Psoas muscle (tissue), 8 donors: ENCODE results near the gene OARD1. TPM values are rescaled to one million over a fixed set of nuclear protein-coding genes. Genes with fewer than 3 reads are reported as not detected.

ENCODE experiments used
- ATAC-seq, 4 donors: fragments of 200-7000 bp; cut with Tn5 transposase; one replicate each; pipeline ENCODE4 v1.9.1; 2020; ENCODE audit warnings: moderate library complexity in 3 of 4, mild to moderate bottlenecking in 2 of 4
- DNase-seq, 2 donors: peaks; one replicate each; pipeline ENCODE4 v3.0.0-alpha.2; 2020
- H3K27ac ChIP-seq: fragments of 200-600 bp; one replicate; pipeline ENCODE4 v1.8.0; 2022
- H3K27me3 ChIP-seq, 3 donors: fragments of 200-600 bp in 1 of 3; one replicate each; pipeline versions ENCODE4 v1.6.1 to v1.8.0; 2013 to 2022; ENCODE audit warnings: low read length in 2 of 3, mild to moderate bottlenecking in 2 of 3, moderate library complexity in 1 of 3; ENCODE audit not compliant: insufficient read depth in 3 of 3
- H3K36me3 ChIP-seq, 2 donors: fragments of 200-600 bp in 1 of 2; one replicate each; pipeline versions ENCODE4 v1.6.1 to v1.8.0; 2013 to 2022; ENCODE audit warnings: low read depth in 1 of 2, mild to moderate bottlenecking in 1 of 2, moderate library complexity in 1 of 2; ENCODE audit not compliant: insufficient read depth in 1 of 2
- H3K4me1 ChIP-seq: fragments of 200-600 bp; one replicate; pipeline ENCODE4 v1.8.0; 2022
- H3K4me3 ChIP-seq: fragments of 200-600 bp; one replicate; pipeline ENCODE4 v1.8.0; 2022; ENCODE audit warnings: mild to moderate bottlenecking
- H3K9me3 ChIP-seq: fragments of 200-600 bp; one replicate; pipeline ENCODE4 v1.8.0; 2022
- CTCF ChIP-seq: fragments of 200-600 bp; IDR thresholded peaks from one replicate; pipeline ENCODE4 v1.8.0; 2022; ENCODE audit warnings: antibody characterized with exemption
- WGBS, 3 donors: extraction: QIAGEN DNeasy Blood & Tissue Kit; methylation state at CpG; one replicate each; pipeline versions ENCODE4 v1.1.6 to v1.1.7; 2013; 5-methylcytosine and 5-hydroxymethylcytosine counted together
- intact Hi-C, 2 donors: fragments of 100-400 bp; cut with DNase I; formaldehyde crosslinking; loops; one replicate each; pipeline versions ENCODE4 v1.11.0 to v1.14.2; 2022
- polyA plus RNA-seq, 3 donors: library from polyadenylated mRNA; stranded (reverse); fragments of 200-250 nt; gene quantifications; one replicate each; pipeline ENCODE4 v1.2.3, GENCODE V29; 2013
- total RNA-seq, 4 donors: library from RNA; stranded (reverse); fragmentation: NEBNext Ultra II Directional in 2 of 4; extraction: Animal tissue kit (Norgen Biotek cat#: 25700) in 2 of 4; gene quantifications; one replicate each; pipeline versions ENCODE4 v1.2.1 to v1.2.4, GENCODE V29; 2021 to 2023
- donor health status: healthy with polysubstance abuse.
- donor health status: DM: no; HTN: no; CAD: no; lungs with moderate emphysema.
- donor health status: Bipolar disorder and iron deficiency.
- donor health status: healthy.
- donor health status: DM: yes; HTN: yes; CAD: no.
- donor health status: DM: no; HTN: no; CAD: no.
- donor health status: DM: no; HTN: no; CAD: no.
- donor health status: DM: yes; HTN: yes; CAD: no.

Gene OARD1
- total and polyA plus RNA-seq, 7 donors = 13.5 to 74.6 (median 23.4) TPM

- ATAC-seq = no peak
- 81 to 89% (median 85%) methylated on average over 13 of the region's 13 CpGs for WGBS, 3 donors
- peaks cover 15% of the 10 kb centered on the region for H3K4me1 ChIP-seq
Measured at GRCh38 chr6:41037107-41037900, 34.9 kb downstream of the OARD1 start.

GRCh38 chr6:41036601-41037000 is 35.6 kb downstream of the OARD1 start:
- Histone ChIP-seq H3K9me3 (no peaks in the 10 kb centered on the region), H3K4me1 (peaks cover 15% of the 10 kb centered on the region), H3K4me3 (no peak overlapping the region), H3K36me3 (no peaks in the 10 kb centered on the region), H3K27ac (no peak overlapping the region), H3K27me3 (no peaks in the 10 kb centered on the region)
- intact Hi-C loops = loop anchor here in 1 of 2 donors (10.0 kb wide), 1 partner anchor 1692 kb away; no protein-coding TSS in a partner anchor
- TF ChIP-seq CTCF = no peak
- DNase-seq (no peak), ATAC-seq (no peak)
- 57 to 97% (median 89%) methylated on average over 2 of the region's 2 CpGs for WGBS, 3 donors

More at GRCh38 chr6:41037107-41037900, 34.9 kb downstream of the OARD1 start:
- DNase-seq = no peak
- Histone ChIP-seq H3K27ac (no peak overlapping the region), H3K27me3 (no peaks in the 10 kb centered on the region), H3K9me3 (no peaks in the 10 kb centered on the region), H3K4me3 (no peak overlapping the region), H3K36me3 (no peaks in the 10 kb centered on the region)
- intact Hi-C loops = loop anchor here in 1 of 2 donors (10.0 kb wide), 1 partner anchor 1693 kb away; no protein-coding TSS in a partner anchor
- no peak for TF ChIP-seq CTCF

- TF ChIP-seq CTCF = no peak
- Histone ChIP-seq H3K27me3 (no peaks in the 10 kb centered on the region), H3K27ac (no peak overlapping the region), H3K36me3 (no peaks in the 10 kb centered on the region), H3K9me3 (no peaks in the 10 kb centered on the region), H3K4me3 (no peak overlapping the region), H3K4me1 (peaks cover 15% of the 10 kb centered on the region)
- DNase-seq (no peak), ATAC-seq (no peak)
- 44 to 67% (median 45%) methylated on average over 3 of the region's 3 CpGs for WGBS, 3 donors
- intact Hi-C loops = loop anchor here in 1 of 2 donors (10.0 kb wide), 1 partner anchor 1691 kb away; no protein-coding TSS in a partner anchor
Measured at GRCh38 chr6:41036186-41036585, 36.0 kb downstream of the OARD1 start.

GRCh38 chr6:41033776-41034175 is 38.4 kb downstream of the OARD1 start:
- DNase-seq = no peak
- 88 to 94% (median 92%) methylated on average over 13 of the region's 13 CpGs for WGBS, 3 donors

More at GRCh38 chr6:41033776-41034175, 38.4 kb downstream of the OARD1 start:
- intact Hi-C loops = loop anchor here in 1 of 2 donors (10.0 kb wide), 1 partner anchor 1689 kb away; no protein-coding TSS in a partner anchor
- Histone ChIP-seq H3K36me3 (no peaks in the 10 kb centered on the region), H3K4me1 (no peaks in the 10 kb centered on the region), H3K27ac (no peak overlapping the region), H3K4me3 (no peak overlapping the region), H3K9me3 (no peaks in the 10 kb centered on the region), H3K27me3 (no peaks in the 10 kb centered on the region)
- TF ChIP-seq CTCF = no peak
- ATAC-seq = no peak
